Omental fat pad (tissue), 4 donors: ENCODE data around the gene BSCL2. TPM values are rescaled to one million over a fixed set of nuclear protein-coding genes. Genes with fewer than 3 reads are reported as not detected.
"Not testable (repeated sequence)": the region's sequence is repeated elsewhere in the genome, so short reads cannot be mapped to it uniquely, and the experiment has no call there.

Experiments
- ATAC-seq: fragments of 150-250 bp; one replicate; pipeline ENCODE4 v1.9.1; 2016; ENCODE audit warnings: mild to moderate bottlenecking, moderate library complexity; ENCODE audit not compliant: low FRiP score
- DNase-seq: peaks from one replicate; pipeline ENCODE4 v3.0.0-alpha.2; 2019; ENCODE audit warnings: low spot score
- CTCF ChIP-seq, 3 donors: fragments of 450-650 bp; IDR thresholded peaks; one replicate each; pipeline ENCODE4 v1.5.1; 2016 to 2017; ENCODE audit warnings: antibody characterized with exemption in 3 of 3, mild to moderate bottlenecking in 3 of 3, moderate library complexity in 2 of 3
- total RNA-seq, 4 donors: library from RNA; depleted of rRNA; stranded (reverse); fragments of >200 nt; gene quantifications; one replicate each; pipeline ENCODE4 v1.1.0, GENCODE V29; 2016

BSCL2 gene
- total RNA-seq = 10 to 100 TPM; 37.1 to 51.2 (median 48.2) TPM

GRCh38 chr11:62707277-62707861, at the start of gene BSCL2, which contains the start of gene GNG3:
Gene BSCL2 (minus strand): TSS chr11:62707424. CDS start chr11:62707195, 229 bp downstream.
Gene GNG3 (plus strand): TSS chr11:62707676. CDS start chr11:62708296, 620 bp downstream.
- no peak for DNase-seq
- ATAC-seq = no peak
- no peak for TF ChIP-seq CTCF (IDR thresholded peaks at IDR 0.05)

- ATAC-seq (no peak), DNase-seq (no peak)
- TF ChIP-seq CTCF (IDR thresholded peaks at IDR 0.05) = no peak
Observed at GRCh38 chr11:62755086-62755615, 47.9 kb upstream of the BSCL2 start.

GRCh38 chr11:62753736-62754603, 46.7 kb upstream of the BSCL2 start, which contains the start of gene ZBTB3:
Gene ZBTB3 (minus strand): TSS chr11:62754160. CDS start chr11:62753664, 496 bp downstream.
- TF ChIP-seq CTCF (IDR thresholded peaks at IDR 0.05) = no peak
- ATAC-seq = peak; percentile 100
- peak; percentile 95 for DNase-seq

GRCh38 chr11:62752994-62753735, 45.9 kb upstream of the BSCL2 start:
- ATAC-seq = peak; percentile 3
- no peak for TF ChIP-seq CTCF (IDR thresholded peaks at IDR 0.05)
- no peak for DNase-seq

- DNase-seq (no peak), ATAC-seq (no peak)
- TF ChIP-seq CTCF (IDR thresholded peaks at IDR 0.05) = no peak
Observed at GRCh38 chr11:62752177-62752785, 45.1 kb upstream of the BSCL2 start.

- not testable (repeated sequence) for DNase-seq, ATAC-seq
Observed at GRCh38 chr11:62749931-62750330, 42.7 kb upstream of the BSCL2 start.
